IMR-90 (cell line): ENCODE measurements around the gene ATG9B. TPM values are rescaled to one million over a fixed set of nuclear protein-coding genes. Genes with fewer than 3 reads are reported as not detected.

Experiments used
- ATAC-seq: fragments of 200-7000 bp; cut with Tn5 transposase; 2 replicates; pipeline ENCODE4 v1.9.1; 2020; ENCODE audit warnings: low read depth, mild to moderate bottlenecking, moderate library complexity
- BruUV-seq: library from RNA; stranded (reverse); fragments of 400-500 nt; replicated peaks from 2 replicates; lab custom pipeline; 2021; lab: Mats Ljungman, UMichigan
- CTCF ChIA-PET: fragments of 300-600 bp; formaldehyde crosslinking; extraction: SDS; loops from one replicate; lab custom pipeline; 2021; ENCODE audit warnings: antibody characterized with exemption; lab: Yijun Ruan, JAX
- POLR2A ChIA-PET: fragments of 300-600 bp; sonication (Branson Sonifier 250); formaldehyde crosslinking; loops from one replicate; lab custom pipeline; 2022; ENCODE audit warnings: antibody characterized with exemption; ENCODE audit not compliant: unreplicated experiment; lab: Charles Lee
- DNase-seq: peaks from one replicate; pipeline ENCODE4 v3.0.0; 2013
- H2AFZ ChIP-seq: replicated peaks from 2 replicates; pipeline ENCODE3; 2013; ENCODE audit warnings: low read length, mild to moderate bottlenecking; ENCODE audit not compliant: poor library complexity
- H2AK5ac ChIP-seq: 2 replicates; pipeline ENCODE4 v1.6.1; 2013; ENCODE audit warnings: low read depth, low read length, inconsistent platforms
- H2AK9ac ChIP-seq: replicated peaks from 2 replicates; pipeline ENCODE3; 2013; ENCODE audit warnings: mild to moderate bottlenecking, low read depth, low read length, moderate library complexity; ENCODE audit not compliant: poor library complexity
- H2BK120ac ChIP-seq: 2 replicates; pipeline ENCODE4 v1.6.1; 2013; ENCODE audit warnings: low read depth, low read length, inconsistent platforms
- H2BK15ac ChIP-seq: 3 replicates; pipeline ENCODE4 v1.6.1; 2013; ENCODE audit warnings: low read depth, low read length, inconsistent platforms
- H2BK20ac ChIP-seq: 2 replicates; pipeline ENCODE4 v1.6.1; 2013; ENCODE audit warnings: low read depth, mild to moderate bottlenecking, inconsistent platforms, low read length, moderate library complexity
- H2BK5ac ChIP-seq: 2 replicates; pipeline ENCODE4 v1.6.1; 2013; ENCODE audit warnings: mild to moderate bottlenecking, low read depth, low read length, inconsistent platforms; ENCODE audit not compliant: poor library complexity, severe bottlenecking
- H3K14ac ChIP-seq: replicated peaks from 2 replicates; pipeline ENCODE4 v1.6.1; 2013; ENCODE audit warnings: low read depth, low read length, inconsistent platforms
- H3K18ac ChIP-seq: 2 replicates; pipeline ENCODE4 v1.6.1; 2013; ENCODE audit warnings: low read depth, low read length, control low read depth
- H3K23ac ChIP-seq: 2 replicates; pipeline ENCODE4 v1.6.1; 2013; ENCODE audit warnings: low read depth, low read length, inconsistent platforms
- H3K27ac ChIP-seq: 2 replicates; pipeline ENCODE4 v1.5.1; 2013; ENCODE audit warnings: mild to moderate bottlenecking, control low read depth, low read length; ENCODE audit not compliant: insufficient read depth
- H3K27me3 ChIP-seq: 2 replicates; pipeline ENCODE4 v1.6.1; 2013; ENCODE audit warnings: low read length; ENCODE audit not compliant: control insufficient read depth, insufficient read depth
- H3K36me3 ChIP-seq: 2 replicates; pipeline ENCODE4 v1.6.1; 2013; ENCODE audit warnings: low read length, mixed read lengths; ENCODE audit not compliant: control insufficient read depth, insufficient read depth
- H3K4ac ChIP-seq: 2 replicates; pipeline ENCODE4 v1.6.1; 2013; ENCODE audit warnings: low read depth, low read length, inconsistent platforms
- H3K4me1 ChIP-seq: 2 replicates; pipeline ENCODE4 v1.6.1; 2013; ENCODE audit warnings: low read length, mixed read lengths; ENCODE audit not compliant: control insufficient read depth, insufficient read depth
- H3K4me2 ChIP-seq: 2 replicates; pipeline ENCODE4 v1.6.1; 2013; ENCODE audit warnings: low read depth, mild to moderate bottlenecking, control low read depth, low read length, moderate library complexity
- H3K4me3 ChIP-seq: 2 replicates; pipeline ENCODE4 v1.5.1; 2013; ENCODE audit warnings: low read depth, mild to moderate bottlenecking, control low read depth, low read length, moderate library complexity; ENCODE audit not compliant: insufficient read depth
- H3K56ac ChIP-seq: 2 replicates; pipeline ENCODE4 v1.6.1; 2013; ENCODE audit warnings: low read length, inconsistent platforms; ENCODE audit not compliant: insufficient read depth; ENCODE audit errors: extremely low read depth
- H3K79me1 ChIP-seq, 2 experiments: 2 replicates each; pipeline ENCODE4 v1.6.1; 2013; ENCODE audit warnings: low read length in 2 of 2, inconsistent platforms in 1 of 2, low read depth in 1 of 2
- H3K9ac ChIP-seq: 2 replicates; pipeline ENCODE4 v1.6.1; 2013; ENCODE audit warnings: low read depth, low read length, control low read depth
- H3K9me1 ChIP-seq: 2 replicates; pipeline ENCODE4 v1.6.1; 2013; ENCODE audit warnings: low read length, inconsistent platforms; ENCODE audit not compliant: insufficient read depth
- H3K9me3 ChIP-seq: 2 replicates; pipeline ENCODE4 v1.6.1; 2013; ENCODE audit warnings: low read length; ENCODE audit not compliant: control insufficient read depth, insufficient read depth
- H4K20me1 ChIP-seq: 2 replicates; pipeline ENCODE4 v1.6.1; 2013; ENCODE audit warnings: low read length, inconsistent platforms; ENCODE audit not compliant: insufficient read depth
- H4K5ac ChIP-seq: 2 replicates; pipeline ENCODE4 v1.6.1; 2013; ENCODE audit warnings: mild to moderate bottlenecking, low read depth, low read length, control low read depth
- H4K8ac ChIP-seq, 2 experiments: 2 replicates each; pipeline ENCODE4 v1.6.1; 2013; ENCODE audit warnings: low read depth in 2 of 2, low read length in 2 of 2, control low read depth in 1 of 2, inconsistent platforms in 1 of 2
- H4K91ac ChIP-seq: 2 replicates; pipeline ENCODE4 v1.6.1; 2013; ENCODE audit warnings: low read depth, low read length, inconsistent platforms; ENCODE audit not compliant: insufficient read depth
- CEBPB ChIP-seq: IDR thresholded peaks from 2 replicates; pipeline ENCODE4 v1.6.1; 2012; ENCODE audit warnings: low read depth, low read length, improper control_type of control experiment
- ELK1 ChIP-seq: fragments of 150-350 bp; IDR thresholded peaks from 2 replicates; pipeline ENCODE4 v1.6.1; 2016; ENCODE audit warnings: low read depth, mild to moderate bottlenecking, low read length, moderate library complexity, borderline replicate concordance
- MAZ ChIP-seq: IDR thresholded peaks from 2 replicates; pipeline ENCODE4 v1.6.1; 2012; ENCODE audit warnings: low read depth, mild to moderate bottlenecking, low read length, improper control_type of control experiment, moderate library complexity, borderline replicate concordance
- MXI1 ChIP-seq: IDR thresholded peaks from 2 replicates; pipeline ENCODE4 v1.6.1; 2012; ENCODE audit warnings: low read depth, mild to moderate bottlenecking, low read length, moderate library complexity, borderline replicate concordance
- RAD21 ChIP-seq: IDR thresholded peaks from 2 replicates; pipeline ENCODE4 v1.6.1; 2012; ENCODE audit warnings: low read length, improper control_type of control experiment
- RFX5 ChIP-seq: IDR thresholded peaks from 2 replicates; pipeline ENCODE4 v1.8.0; 2012; ENCODE audit warnings: low read depth, mild to moderate bottlenecking, low read length, moderate library complexity
- WGBS, 2 experiments: methylation state at CpG; one replicate each; pipeline versions ENCODE4 v1.1.5 to v1.1.7; 2013; ENCODE audit warnings: missing lambda C conversion rate in 2 of 2; ENCODE audit not compliant: insufficient read length in 1 of 2; ENCODE audit errors: extremely low coverage in 2 of 2; 5-methylcytosine and 5-hydroxymethylcytosine counted together
- dilution Hi-C: fragments of 300-500 bp; cut with HindIII; formaldehyde crosslinking; loops from one replicate; pipeline ENCODE4 v1.14.3; 2018; ENCODE audit warnings: low sequenced_read_pairs; ENCODE audit not compliant: unreplicated experiment
- in situ Hi-C: fragments of 300-500 bp; cut with MboI; formaldehyde crosslinking; loops from 3 replicates; pipeline ENCODE4 v1.14.3; 2019; ENCODE audit warnings: low sequenced_read_pairs, inconsistent platforms, mixed read lengths
- intact Hi-C: fragments of 100-400 bp; cut with micrococcal nuclease; formaldehyde crosslinking; loops from 2 replicates; pipeline ENCODE4 v1.10.0; 2022
- polyA plus RNA-seq, 3 experiments: library from polyadenylated mRNA; depleted of rRNA; stranded (reverse); fragments of >200 nt; gene quantifications; 2 replicates each; pipeline ENCODE4 v1.2.3, GENCODE V29; 2012; ENCODE audit warnings: low replicate concordance in 1 of 3
- total RNA-seq: library from RNA; depleted of rRNA; stranded (reverse); fragments of >200 nt; gene quantifications from 2 replicates; pipeline ENCODE4 v1.2.3, GENCODE V29; 2012
- TF ChIP-seq, protein P1 (sequence below): conservative IDR thresholded peaks from 2 replicates; pipeline ENCODE4 v1.5.1; 2012; ENCODE audit warnings: mild to moderate bottlenecking, low read depth, low read length, improper control_type of control experiment

Gene ATG9B
- total and polyA plus RNA-seq, 2 of the 4 experiments (the other 2 are of a cell fraction): 0.18 to 0.91 TPM

- H3K23ac ChIP-seq: no peak overlapping the region
- H2BK20ac ChIP-seq: no peak overlapping the region
- no peak overlapping the region for H4K5ac ChIP-seq
- peaks cover 43% of the 10 kb centered on the region for H3K27me3 ChIP-seq
- no peak overlapping the region for H4K8ac ChIP-seq
- peaks cover 31% of the 10 kb centered on the region; the same call in 1 of the 2 replicates for H3K4me1 ChIP-seq
- H2BK120ac ChIP-seq: no peak overlapping the region
- WGBS, 2 experiments: 2% methylated on average over 43 of the region's 89 CpGs; no CpG with 5 or more reads in 1 of the 2 experiments
- H2BK5ac ChIP-seq: no peak overlapping the region
- no peak overlapping the region for H2BK15ac ChIP-seq
- peak overlapping the region; percentile 25 for H3K4me3 ChIP-seq
- H3K9me3 ChIP-seq: no peaks in the 10 kb centered on the region
- no peak overlapping the region; the same call in 1 of the 2 replicates for H3K18ac ChIP-seq
- H2AFZ ChIP-seq: peak overlapping the region; percentile 75
- no peaks in the 10 kb centered on the region for H3K36me3 ChIP-seq
- intact Hi-C loops (no loop called here), in situ Hi-C loops (loop anchor here (25.0 kb wide), 1 partner anchor 562 kb away; a partner anchor contains a TSS), dilution Hi-C loops (no loop called here)
- TF ChIP-seq, protein P1, sequence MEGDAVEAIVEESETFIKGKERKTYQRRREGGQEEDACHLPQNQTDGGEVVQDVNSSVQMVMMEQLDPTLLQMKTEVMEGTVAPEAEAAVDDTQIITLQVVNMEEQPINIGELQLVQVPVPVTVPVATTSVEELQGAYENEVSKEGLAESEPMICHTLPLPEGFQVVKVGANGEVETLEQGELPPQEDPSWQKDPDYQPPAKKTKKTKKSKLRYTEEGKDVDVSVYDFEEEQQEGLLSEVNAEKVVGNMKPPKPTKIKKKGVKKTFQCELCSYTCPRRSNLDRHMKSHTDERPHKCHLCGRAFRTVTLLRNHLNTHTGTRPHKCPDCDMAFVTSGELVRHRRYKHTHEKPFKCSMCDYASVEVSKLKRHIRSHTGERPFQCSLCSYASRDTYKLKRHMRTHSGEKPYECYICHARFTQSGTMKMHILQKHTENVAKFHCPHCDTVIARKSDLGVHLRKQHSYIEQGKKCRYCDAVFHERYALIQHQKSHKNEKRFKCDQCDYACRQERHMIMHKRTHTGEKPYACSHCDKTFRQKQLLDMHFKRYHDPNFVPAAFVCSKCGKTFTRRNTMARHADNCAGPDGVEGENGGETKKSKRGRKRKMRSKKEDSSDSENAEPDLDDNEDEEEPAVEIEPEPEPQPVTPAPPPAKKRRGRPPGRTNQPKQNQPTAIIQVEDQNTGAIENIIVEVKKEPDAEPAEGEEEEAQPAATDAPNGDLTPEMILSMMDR: 0 out of 2 replicates have a peak, but pooled peaks have one; percentile 26
- TF ChIP-seq RAD21 (no peak), RFX5 (no peak), MAZ (no peak), MXI1 (peak; percentile 50; the same call in 1 of the 2 replicates), ELK1 (no peak), CEBPB (no peak)
- no peaks in the 10 kb centered on the region for H3K79me1 ChIP-seq
- CTCF ChIA-PET: no interaction called here
- no peak overlapping the region for H4K91ac ChIP-seq
- H4K20me1 ChIP-seq: no peaks in the 10 kb centered on the region; the same call in 1 of the 2 replicates
- no peaks in the 10 kb centered on the region for H3K9me1 ChIP-seq
- H3K14ac ChIP-seq: no peak overlapping the region
- POLR2A ChIA-PET: no interaction called here
- H3K56ac ChIP-seq: no peak overlapping the region
- no peak overlapping the region for H3K4ac ChIP-seq
- no peak overlapping the region for H3K27ac ChIP-seq
- no TSS peak for BruUV-seq
- DNase-seq: peak; percentile 25
- peak overlapping the region; percentile 42 for H2AK9ac ChIP-seq
- H3K9ac ChIP-seq: 0 out of 2 replicates have a peak overlapping the region, but pooled peaks have one; percentile 24
- peak; percentile 7 for ATAC-seq
- H2AK5ac ChIP-seq: no peak overlapping the region
- H3K4me2 ChIP-seq: peak overlapping the region; percentile 71; the same call in 1 of the 2 replicates
Observed at GRCh38 chr7:150974468-150975391, 49.6 kb downstream of the ATG9B start.
